Activated CD8-positive, alpha-beta T cell treated with anti-CD3 and anti-CD28 coated beads for 36 hours (primary cell): ENCODE data around the gene TAF11L14. TPM values are rescaled to one million over a fixed set of nuclear protein-coding genes. Genes with fewer than 3 reads are reported as not detected.
"Not testable (repeated sequence)": the region's sequence is repeated elsewhere in the genome, so short reads cannot be mapped to it uniquely, and the experiment has no call there.

ENCODE experiments used
- ATAC-seq: fragments of 200-7000 bp; cut with Tn5 transposase; one replicate; pipeline ENCODE4 v1.10.0; 2021; ENCODE audit warnings: mild to moderate bottlenecking, moderate library complexity
- CTCF ChIA-PET: fragments of 350-600 bp; sonication (Branson Sonifier 250); formaldehyde crosslinking; loops from one replicate; lab custom pipeline; 2021; ENCODE audit warnings: antibody characterized with exemption; lab: Charles Lee
- POLR2A ChIA-PET: fragments of 350-600 bp; sonication (Branson Sonifier 250); formaldehyde crosslinking; loops from one replicate; lab custom pipeline; 2021; ENCODE audit warnings: antibody characterized with exemption; lab: Charles Lee
- DNase-seq: peaks from one replicate; pipeline ENCODE4 v3.0.0-alpha.2; 2020
- H3K27ac Mint-ChIP-seq: one replicate; pipeline ENCODE4 v1.8.0; 2021; ENCODE audit warnings: mild to moderate bottlenecking, mixed read lengths
- H3K27me3 Mint-ChIP-seq: one replicate; pipeline ENCODE4 v1.8.0; 2021; ENCODE audit warnings: mixed read lengths
- H3K36me3 Mint-ChIP-seq: one replicate; pipeline ENCODE4 v1.8.0; 2021; ENCODE audit warnings: low read depth, mixed read lengths
- H3K4me1 Mint-ChIP-seq: one replicate; pipeline ENCODE4 v1.8.0; 2021; ENCODE audit warnings: low read depth, mixed read lengths
- H3K4me3 Mint-ChIP-seq: one replicate; pipeline ENCODE4 v1.8.0; 2021; ENCODE audit warnings: mild to moderate bottlenecking, moderate library complexity, mixed read lengths
- H3K9me3 Mint-ChIP-seq: one replicate; pipeline ENCODE4 v1.8.0; 2021; ENCODE audit warnings: mixed read lengths
- CTCF ChIP-seq: fragments of 200-600 bp; IDR thresholded peaks from one replicate; pipeline ENCODE4 v1.8.0; 2022; ENCODE audit warnings: antibody characterized with exemption, mild to moderate bottlenecking
- intact Hi-C: fragments of 100-400 bp; cut with micrococcal nuclease; formaldehyde crosslinking; loops from one replicate; pipeline ENCODE4 v1.10.0; 2022
- total RNA-seq, 2 experiments: library from RNA; stranded (reverse); gene quantifications; one replicate each; pipeline ENCODE4 v1.2.3, GENCODE V29; 2021

TAF11L14 gene
- not detected for total RNA-seq

- no peak for ATAC-seq
These were observed at the start of gene TAF11L14 for GRCh38 chr5:17634160-17634559. TAF11L14 (plus strand) TSS chr5:17634460.

GRCh38 chr5:17585658-17586057, 48.6 kb upstream of the TAF11L14 start, which contains the start of gene TAF11L7:
TAF11L7 (minus strand) TSS chr5:17585758.
- H3K27ac Mint-ChIP-seq, CTCF ChIA-PET, H3K9me3 Mint-ChIP-seq, intact Hi-C loops, H3K4me1 Mint-ChIP-seq, H3K4me3 Mint-ChIP-seq, H3K36me3 Mint-ChIP-seq, DNase-seq, ATAC-seq, H3K27me3 Mint-ChIP-seq, POLR2A ChIA-PET: not testable (repeated sequence)

More at GRCh38 chr5:17634160-17634559, at the start of gene TAF11L14:
- POLR2A ChIA-PET = no interaction called here
- H3K27me3 Mint-ChIP-seq = no peaks in the 10 kb centered on the region
- no peak for DNase-seq
- H3K36me3 Mint-ChIP-seq = no peaks in the 10 kb centered on the region
- no peak for TF ChIP-seq CTCF
- no peaks in the 10 kb centered on the region for H3K4me1 Mint-ChIP-seq
- H3K9me3 Mint-ChIP-seq = peaks cover 3% of the 10 kb centered on the region
- CTCF ChIA-PET = no interaction called here
- intact Hi-C loops = no loop called here
- no peak within 1 kb of the TSS for H3K27ac Mint-ChIP-seq
- no peak within 1 kb of the TSS for H3K4me3 Mint-ChIP-seq

DNA sequence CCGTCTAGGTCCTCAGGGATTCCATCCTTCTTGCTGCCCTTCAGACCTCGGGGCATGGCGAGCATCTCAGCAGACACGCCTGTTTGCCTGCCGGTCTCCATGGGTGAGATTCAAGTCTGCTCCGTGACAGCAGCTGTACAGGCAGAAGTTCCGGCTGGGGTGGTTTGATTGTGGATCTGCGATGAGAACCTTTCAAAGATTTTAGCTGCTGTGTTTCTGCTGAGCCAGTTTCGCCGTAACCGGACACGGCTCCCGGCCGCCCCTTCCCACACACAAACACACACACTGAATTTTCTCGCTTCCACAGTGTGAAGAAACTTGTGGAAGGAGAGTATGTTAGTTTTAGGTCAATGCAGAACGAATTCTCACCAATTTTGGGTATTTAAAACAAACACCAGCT, 43.4 kb upstream of the TAF11L14 start, which contains the start of gene TAF11L8:
Gene TAF11L8 (minus strand): TSS at position 101 of the 400 bp plus-strand sequence.
- H3K27ac Mint-ChIP-seq, H3K9me3 Mint-ChIP-seq, POLR2A ChIA-PET, H3K36me3 Mint-ChIP-seq, intact Hi-C loops, CTCF ChIA-PET, H3K4me1 Mint-ChIP-seq, DNase-seq, ATAC-seq, H3K27me3 Mint-ChIP-seq, H3K4me3 Mint-ChIP-seq: not testable (repeated sequence)

- H3K27me3 Mint-ChIP-seq, H3K36me3 Mint-ChIP-seq, intact Hi-C loops, ATAC-seq, H3K4me3 Mint-ChIP-seq, CTCF ChIA-PET, POLR2A ChIA-PET, H3K27ac Mint-ChIP-seq, H3K9me3 Mint-ChIP-seq, H3K4me1 Mint-ChIP-seq, DNase-seq: not testable (repeated sequence)
These were observed 40.0 kb upstream of the TAF11L14 start, which contains the start of gene TAF11L9 for GRCh38 chr5:17594255-17594654. TAF11L9 (minus strand) TSS chr5:17594394.

GRCh38 chr5:17597728-17598127, 36.5 kb upstream of the TAF11L14 start, which contains the start of gene TAF11L10:
TAF11L10 (minus strand) TSS chr5:17597828.
- H3K4me3 Mint-ChIP-seq, H3K27me3 Mint-ChIP-seq, H3K36me3 Mint-ChIP-seq, H3K9me3 Mint-ChIP-seq, CTCF ChIA-PET, POLR2A ChIA-PET, intact Hi-C loops, H3K27ac Mint-ChIP-seq, ATAC-seq, H3K4me1 Mint-ChIP-seq, DNase-seq: not testable (repeated sequence)

DNA sequence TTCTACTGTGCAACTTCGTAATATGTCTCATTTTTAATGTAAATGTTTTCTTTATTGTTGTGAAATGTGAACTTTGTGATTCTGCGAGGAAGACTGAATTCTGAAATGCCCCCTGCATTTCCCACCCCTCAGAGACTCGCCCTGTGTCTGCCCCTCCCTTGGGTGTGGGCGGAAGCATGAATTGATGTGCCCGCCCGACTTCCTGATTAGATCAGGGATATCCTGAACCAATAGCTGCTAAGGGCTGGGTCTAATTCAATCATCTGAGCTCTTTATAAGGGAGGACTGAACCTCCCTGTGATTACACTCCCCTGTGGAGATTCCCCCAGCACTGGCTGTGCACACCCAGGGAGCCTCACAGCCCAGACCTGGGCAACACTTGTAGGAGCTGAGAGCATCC, 30.4 kb upstream of the TAF11L14 start, which contains the start of gene TAF11L11:
Gene TAF11L11 (plus strand): TSS at position 304 of the 400 bp plus-strand sequence.
- H3K4me3 Mint-ChIP-seq, CTCF ChIA-PET, intact Hi-C loops, H3K4me1 Mint-ChIP-seq, H3K27me3 Mint-ChIP-seq, DNase-seq, H3K36me3 Mint-ChIP-seq, H3K27ac Mint-ChIP-seq, POLR2A ChIA-PET, ATAC-seq: not testable (repeated sequence)
- H3K9me3 Mint-ChIP-seq = peaks cover 12% of the 10 kb centered on the region

- Mint-ChIP-seq H3K27me3 (no peaks in the 10 kb centered on the region), H3K4me1 (no peaks in the 10 kb centered on the region), H3K9me3 (peaks cover 10% of the 10 kb centered on the region), H3K27ac (no peak overlapping the region), H3K36me3 (no peaks in the 10 kb centered on the region), H3K4me3 (no peak overlapping the region)
- DNase-seq (no peak), ATAC-seq (no peak)
- ChIA-PET CTCF (no interaction called here), POLR2A (no interaction called here)
- TF ChIP-seq CTCF = no peak
- intact Hi-C loops = no loop called here
These were observed 29.3 kb upstream of the TAF11L14 start for GRCh38 chr5:17604951-17605350.

DNA sequence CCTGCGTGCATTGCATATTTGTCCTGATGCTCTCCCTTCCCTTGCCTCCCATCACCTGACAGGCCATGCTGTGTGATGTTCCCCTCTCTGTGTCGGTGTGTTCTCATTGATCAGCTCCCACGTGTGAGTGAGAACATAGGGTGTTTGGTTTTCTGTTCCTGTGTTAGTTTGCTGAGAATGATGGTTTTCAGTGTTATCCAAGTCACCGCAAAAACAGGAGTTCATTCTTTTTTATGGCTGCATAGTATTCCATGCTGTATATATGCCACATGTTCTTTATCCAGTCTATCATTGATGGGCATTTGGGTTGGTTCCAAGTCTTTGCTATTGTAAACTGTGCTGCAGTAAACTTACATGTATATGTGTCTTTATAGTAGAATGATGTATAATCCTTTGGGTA, 26.8 kb upstream of the TAF11L14 start:
- H3K9me3 Mint-ChIP-seq, H3K27ac Mint-ChIP-seq, H3K4me1 Mint-ChIP-seq, CTCF ChIA-PET, H3K36me3 Mint-ChIP-seq, H3K27me3 Mint-ChIP-seq, POLR2A ChIA-PET, DNase-seq, intact Hi-C loops, ATAC-seq, H3K4me3 Mint-ChIP-seq: not testable (repeated sequence)

DNA sequence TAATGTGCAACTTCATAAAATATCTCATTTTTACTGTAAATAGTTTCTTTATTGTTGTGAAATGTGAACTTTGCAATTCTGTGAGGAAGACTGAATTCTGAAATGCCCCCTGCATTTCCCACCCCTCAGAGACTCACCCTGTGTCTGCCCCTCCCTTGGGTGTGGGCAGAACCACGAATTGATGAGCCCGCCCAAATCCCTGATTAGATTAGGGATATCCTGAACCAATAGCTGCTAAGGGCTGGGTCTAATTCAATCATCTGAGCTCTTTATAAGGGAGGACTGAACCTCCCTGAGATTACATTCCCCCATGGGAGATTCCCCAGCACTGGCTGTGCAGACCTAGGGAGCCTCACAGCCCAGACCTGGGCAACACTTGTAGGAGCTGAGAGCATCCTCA, 24.2 kb upstream of the TAF11L14 start, which contains the start of gene TAF11L12:
Gene TAF11L12 (plus strand): TSS at position 301 of the 400 bp plus-strand sequence.
- CTCF ChIA-PET, intact Hi-C loops, POLR2A ChIA-PET, H3K27ac Mint-ChIP-seq, H3K9me3 Mint-ChIP-seq, H3K4me3 Mint-ChIP-seq, H3K36me3 Mint-ChIP-seq, H3K4me1 Mint-ChIP-seq, ATAC-seq, DNase-seq, H3K27me3 Mint-ChIP-seq: not testable (repeated sequence)
